Endodermal cell (in vitro differentiated cells): ENCODE data around the gene GPATCH3. TPM values are rescaled to one million over a fixed set of nuclear protein-coding genes. Genes with fewer than 3 reads are reported as not detected.

Experiments
- DNase-seq: peaks from one replicate; pipeline ENCODE4 v3.0.0-alpha.2; 2017
- H3K27ac ChIP-seq: 2 replicates; pipeline ENCODE4 v1.5.1; 2013; ENCODE audit warnings: mild to moderate bottlenecking, low read depth, low read length, moderate library complexity
- H3K27me3 ChIP-seq: 2 replicates; pipeline ENCODE4 v1.6.1; 2013; ENCODE audit warnings: mild to moderate bottlenecking, low read length, moderate library complexity; ENCODE audit not compliant: insufficient read depth, control insufficient read depth, poor library complexity, severe bottlenecking
- H3K36me3 ChIP-seq: 2 replicates; pipeline ENCODE4 v1.7.0; 2013; ENCODE audit warnings: mild to moderate bottlenecking, low read length, moderate library complexity; ENCODE audit not compliant: control insufficient read depth, insufficient read depth
- H3K4me1 ChIP-seq: one replicate; pipeline ENCODE4 v1.7.0; 2013; ENCODE audit warnings: low read length; ENCODE audit not compliant: control insufficient read depth, insufficient read depth
- H3K4me3 ChIP-seq: 2 replicates; pipeline ENCODE4 v1.5.1; 2013; ENCODE audit warnings: mild to moderate bottlenecking, low read length, moderate library complexity
- H3K9ac ChIP-seq: 2 replicates; pipeline ENCODE4 v1.6.1; 2013; ENCODE audit warnings: mild to moderate bottlenecking, low read length, moderate library complexity; ENCODE audit not compliant: poor library complexity, severe bottlenecking; ENCODE audit errors: extremely low read depth
- H3K9me3 ChIP-seq: 2 replicates; pipeline ENCODE4 v1.6.1; 2013; ENCODE audit warnings: mild to moderate bottlenecking, low read length, moderate library complexity; ENCODE audit not compliant: control insufficient read depth
- H3K27ac Mint-ChIP-seq: 2 replicates; pipeline ENCODE4 v1.8.0; 2020; ENCODE audit warnings: mixed read lengths
- H3K27me3 Mint-ChIP-seq: 2 replicates; pipeline ENCODE4 v1.8.0; 2021; ENCODE audit warnings: mild to moderate bottlenecking, mixed read lengths; ENCODE audit not compliant: insufficient read depth
- H3K36me3 Mint-ChIP-seq: 2 replicates; pipeline ENCODE4 v1.8.0; 2020; ENCODE audit warnings: low read depth, mixed read lengths
- H3K4me1 Mint-ChIP-seq: 2 replicates; pipeline ENCODE4 v1.8.0; 2020; ENCODE audit warnings: mixed read lengths
- H3K4me3 Mint-ChIP-seq: 2 replicates; pipeline ENCODE4 v1.8.0; 2020; ENCODE audit warnings: mild to moderate bottlenecking, moderate library complexity, mixed read lengths
- H3K9me3 Mint-ChIP-seq: 2 replicates; pipeline ENCODE4 v1.8.0; 2020; ENCODE audit warnings: mild to moderate bottlenecking, mixed read lengths
- WGBS, 2 experiments: methylation state at CpG; one replicate each; pipeline versions ENCODE4 v1.1.5 to v1.1.7; 2013; ENCODE audit warnings: missing lambda C conversion rate in 2 of 2, mixed read lengths in 1 of 2; ENCODE audit not compliant: insufficient coverage in 1 of 2, insufficient read length in 1 of 2; 5-methylcytosine and 5-hydroxymethylcytosine counted together
- total RNA-seq, 2 donors: library from RNA; stranded (reverse); fragmentation: NEBNext Ultra II Directional in 1 of 2; extraction: Animal tissue kit (Norgen Biotek cat#: 25700) in 1 of 2; gene quantifications; 2 replicates in 1 of 2; 3 replicates in 1 of 2; pipeline ENCODE4 v1.2.1, GENCODE V29; 2021
- TF ChIP-seq, protein P1 (sequence below): fragments of 200-600 bp; sonication (generic); conservative IDR thresholded peaks from 2 replicates; pipeline ENCODE4 v1.5.0; 2021; ENCODE audit warnings: antibody characterized with exemption, mild to moderate bottlenecking

Gene GPATCH3
- total RNA-seq, 2 donors from 2014 or later: 21.3 to 23.2 TPM

DNA sequence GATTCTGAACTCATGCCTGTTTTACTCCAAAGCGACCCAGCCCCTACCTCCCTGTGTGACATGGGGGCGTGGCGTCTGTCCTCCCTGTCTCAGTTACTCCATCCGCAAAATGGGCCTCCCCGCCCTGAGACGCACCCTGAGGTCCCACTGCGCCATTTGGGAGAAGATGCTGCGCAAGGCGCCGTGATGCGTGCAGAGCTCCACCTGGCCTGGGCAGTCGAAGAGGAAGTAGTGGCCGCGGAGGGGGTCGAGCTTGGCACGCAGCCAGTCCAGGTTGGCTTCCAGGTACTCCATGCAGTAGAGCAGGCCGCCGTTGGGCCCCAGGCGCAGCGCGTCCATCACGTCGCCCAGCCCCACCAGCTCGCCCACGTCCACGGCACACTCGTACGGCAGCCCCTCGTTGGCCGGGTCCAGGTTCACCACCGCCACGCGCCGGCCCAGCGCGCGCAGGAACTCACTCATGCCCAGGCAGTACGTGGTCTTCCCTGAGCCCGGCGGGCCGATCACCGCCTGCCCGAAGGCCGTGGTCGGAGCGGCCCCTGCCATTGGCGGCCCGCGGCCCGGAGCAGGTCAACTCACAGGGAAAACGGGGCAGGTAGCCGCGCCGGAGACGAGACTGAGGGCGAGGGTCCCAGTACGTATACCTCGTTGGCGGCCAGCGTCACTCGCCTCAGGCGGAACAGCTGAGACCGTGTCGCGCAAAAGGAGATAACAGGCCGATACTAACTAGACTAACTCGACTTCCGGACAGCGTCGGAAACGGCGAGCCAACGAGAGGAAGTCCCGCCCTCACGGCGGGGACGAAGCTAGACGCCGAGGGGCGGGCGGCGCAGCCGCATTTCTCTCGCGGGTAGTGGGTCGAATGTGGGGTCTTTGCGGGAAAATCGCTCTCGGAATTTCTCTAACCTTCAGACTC lies 10.5 kb downstream of the GPATCH3 start, which contains the start of gene GPN2:
Gene GPN2 (minus strand): TSS at position 733 of the 916 bp plus-strand sequence. CDS start 187 bp downstream, at position 546.
- peak; percentile 90 for DNase-seq
- H3K36me3 Mint-ChIP-seq: peaks cover 60% of the 10 kb centered on the region
- WGBS, 2 experiments: 2 to 4% methylated on average over 48 to 89 of the region's 89 CpGs
- no peaks in the 10 kb centered on the region for H3K9me3 Mint-ChIP-seq
- Histone ChIP-seq H3K4me3 (peak within 1 kb of the TSS; percentile 91), H3K27ac (peak within 1 kb of the TSS; percentile 66), H3K36me3 (peaks cover 71% of the 10 kb centered on the region), H3K27me3 (no peaks in the 10 kb centered on the region), H3K9me3 (no peaks in the 10 kb centered on the region), H3K9ac (peak within 1 kb of the TSS; percentile 84), H3K4me1 (no peaks in the 10 kb centered on the region)
- peak within 1 kb of the TSS; percentile 85 for H3K4me3 Mint-ChIP-seq
- H3K27ac Mint-ChIP-seq: peak within 1 kb of the TSS; percentile 94
- TF ChIP-seq, protein P1, sequence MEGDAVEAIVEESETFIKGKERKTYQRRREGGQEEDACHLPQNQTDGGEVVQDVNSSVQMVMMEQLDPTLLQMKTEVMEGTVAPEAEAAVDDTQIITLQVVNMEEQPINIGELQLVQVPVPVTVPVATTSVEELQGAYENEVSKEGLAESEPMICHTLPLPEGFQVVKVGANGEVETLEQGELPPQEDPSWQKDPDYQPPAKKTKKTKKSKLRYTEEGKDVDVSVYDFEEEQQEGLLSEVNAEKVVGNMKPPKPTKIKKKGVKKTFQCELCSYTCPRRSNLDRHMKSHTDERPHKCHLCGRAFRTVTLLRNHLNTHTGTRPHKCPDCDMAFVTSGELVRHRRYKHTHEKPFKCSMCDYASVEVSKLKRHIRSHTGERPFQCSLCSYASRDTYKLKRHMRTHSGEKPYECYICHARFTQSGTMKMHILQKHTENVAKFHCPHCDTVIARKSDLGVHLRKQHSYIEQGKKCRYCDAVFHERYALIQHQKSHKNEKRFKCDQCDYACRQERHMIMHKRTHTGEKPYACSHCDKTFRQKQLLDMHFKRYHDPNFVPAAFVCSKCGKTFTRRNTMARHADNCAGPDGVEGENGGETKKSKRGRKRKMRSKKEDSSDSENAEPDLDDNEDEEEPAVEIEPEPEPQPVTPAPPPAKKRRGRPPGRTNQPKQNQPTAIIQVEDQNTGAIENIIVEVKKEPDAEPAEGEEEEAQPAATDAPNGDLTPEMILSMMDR: no peak
- H3K27me3 Mint-ChIP-seq: no peaks in the 10 kb centered on the region
- H3K4me1 Mint-ChIP-seq: peaks cover 11% of the 10 kb centered on the region

GRCh38 chr1:26888231-26888630 lies 12.0 kb downstream of the GPATCH3 start:
- Histone ChIP-seq H3K4me1 (no peaks in the 10 kb centered on the region), H3K9me3 (no peaks in the 10 kb centered on the region), H3K27ac (no peak overlapping the region), H3K27me3 (no peaks in the 10 kb centered on the region), H3K4me3 (no peak overlapping the region), H3K36me3 (peaks cover 70% of the 10 kb centered on the region), H3K9ac (no peak overlapping the region)
- Mint-ChIP-seq H3K9me3 (no peaks in the 10 kb centered on the region), H3K27ac (peak overlapping the region; percentile 94), H3K4me1 (peaks cover 11% of the 10 kb centered on the region), H3K36me3 (peaks cover 64% of the 10 kb centered on the region), H3K27me3 (no peaks in the 10 kb centered on the region), H3K4me3 (peak overlapping the region; percentile 85)
- no peak for DNase-seq
- TF ChIP-seq, protein P1: no peak
- WGBS, 2 experiments: 80 to 90% methylated on average over 1 of the region's 1 CpG

DNA sequence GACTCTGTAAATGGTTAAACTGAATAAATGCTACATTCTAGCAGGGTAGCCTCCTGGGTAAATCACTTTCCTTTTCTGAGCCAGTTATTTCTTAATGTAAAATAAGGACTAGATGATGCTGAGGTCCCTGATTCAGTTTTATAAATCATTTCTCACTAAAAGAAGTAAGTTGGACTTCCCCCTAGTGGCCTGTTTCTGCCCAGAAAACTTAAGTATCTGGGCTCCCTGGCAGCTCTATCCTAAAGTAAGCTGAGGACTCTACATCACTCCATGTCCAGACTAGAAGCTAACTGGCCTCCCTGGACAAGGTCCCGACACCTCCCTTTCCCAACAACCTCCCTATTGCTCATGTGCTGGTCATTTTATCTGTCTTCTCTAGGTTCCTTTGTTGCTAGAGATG lies 13.1 kb downstream of the GPATCH3 start:
- peaks cover 63% of the 10 kb centered on the region for H3K36me3 Mint-ChIP-seq
- TF ChIP-seq, protein P1: peak; percentile 72
- no peaks in the 10 kb centered on the region for H3K9me3 Mint-ChIP-seq
- no peak overlapping the region for H3K27ac Mint-ChIP-seq
- H3K36me3 ChIP-seq: peaks cover 70% of the 10 kb centered on the region
- H3K4me1 ChIP-seq: no peaks in the 10 kb centered on the region
- peaks cover 11% of the 10 kb centered on the region for H3K4me1 Mint-ChIP-seq
- no peaks in the 10 kb centered on the region for H3K9me3 ChIP-seq
- H3K27ac ChIP-seq: no peak overlapping the region
- no peaks in the 10 kb centered on the region for H3K27me3 Mint-ChIP-seq
- no peak overlapping the region for H3K4me3 ChIP-seq
- no peaks in the 10 kb centered on the region for H3K27me3 ChIP-seq
- no peak for DNase-seq
- no peak overlapping the region for H3K4me3 Mint-ChIP-seq
- 86 to 100% methylated on average over 1 of the region's 1 CpG for WGBS, 2 experiments
- no peak overlapping the region for H3K9ac ChIP-seq
